Activated CD8-positive, alpha-beta memory T cell treated with anti-CD3 and anti-CD28 coated beads, Interleukin-2, amount 50 U/mL, for 1 hour (primary cell): ENCODE measurements around the gene SERPINA5.

ENCODE experiments used
- DNase-seq: peaks from one replicate; pipeline ENCODE4 v3.0.0-alpha.2; 2020; ENCODE audit errors: extremely low read depth

SERPINA5 gene

GRCh38 chr14:94581127-94581999, at the start of gene SERPINA5:
Gene SERPINA5 (plus strand): TSS chr14:94581426. CDS start chr14:94587363, 5,937 bp downstream.
- no peak for DNase-seq

GRCh38 chr14:94532447-94532846, 48.8 kb upstream of the SERPINA5 start:
- no peak for DNase-seq

- no peak for DNase-seq
Observed at GRCh38 chr14:94535506-94535905, 45.7 kb upstream of the SERPINA5 start.

- no peak for DNase-seq
Observed at GRCh38 chr14:94536836-94537235, 44.4 kb upstream of the SERPINA5 start.

- DNase-seq: no peak
Observed at GRCh38 chr14:94538070-94538740, 43.0 kb upstream of the SERPINA5 start.

GRCh38 chr14:94539181-94539580, 42.0 kb upstream of the SERPINA5 start:
- no peak for DNase-seq

GRCh38 chr14:94540031-94540794, 41.0 kb upstream of the SERPINA5 start:
- DNase-seq: no peak

- DNase-seq: no peak
Observed at GRCh38 chr14:94541234-94541975, 39.8 kb upstream of the SERPINA5 start.

GRCh38 chr14:94542111-94542810, 39.0 kb upstream of the SERPINA5 start:
- DNase-seq: no peak

- DNase-seq: no peak
Observed at GRCh38 chr14:94542811-94543440, 38.3 kb upstream of the SERPINA5 start.

- DNase-seq: no peak
Observed at GRCh38 chr14:94543449-94544124, 37.6 kb upstream of the SERPINA5 start.

GRCh38 chr14:94544726-94545125, 36.5 kb upstream of the SERPINA5 start:
- DNase-seq: no peak

GRCh38 chr14:94545131-94545841, 35.9 kb upstream of the SERPINA5 start:
- no peak for DNase-seq

GRCh38 chr14:94547151-94547680, 34.0 kb upstream of the SERPINA5 start:
- DNase-seq: no peak

- DNase-seq: no peak
Observed at GRCh38 chr14:94547726-94548125, 33.5 kb upstream of the SERPINA5 start.

- DNase-seq: no peak
Observed at GRCh38 chr14:94548131-94548998, 32.9 kb upstream of the SERPINA5 start.

GRCh38 chr14:94548999-94549985, 31.9 kb upstream of the SERPINA5 start:
- DNase-seq: no peak
